HepG2 (cell line): ENCODE measurements around the gene RASA1. TPM values are rescaled to one million over a fixed set of nuclear protein-coding genes. Genes with fewer than 3 reads are reported as not detected.
A peak's percentile ranks its signal among the peaks of the same experiment; 100 is the strongest.

Experiments used
- ATAC-seq: fragments of 200-7000 bp; cut with Tn5 transposase; 3 replicates; pipeline ENCODE4 v1.9.1; 2020; ENCODE audit warnings: mild to moderate bottlenecking, moderate library complexity
- BruUV-seq: library from RNA; stranded (reverse); fragments of 400-500 nt; replicated peaks from 2 replicates; lab custom pipeline; 2021; lab: Mats Ljungman, UMichigan
- CTCF ChIA-PET: fragments of 300-600 bp; formaldehyde crosslinking; extraction: SDS; loops from one replicate; lab custom pipeline; 2021; ENCODE audit warnings: low total read pairs, inconsistent platforms, low intra/inter-chr PET ratio; lab: Yijun Ruan, JAX
- POLR2A ChIA-PET: fragments of 350-600 bp; sonication (Branson Sonifier 250); formaldehyde crosslinking; loops from one replicate; lab custom pipeline; 2020; ENCODE audit warnings: antibody characterized with exemption, inconsistent platforms; lab: Yijun Ruan, JAX
- DNase-seq: peaks from one replicate; pipeline ENCODE4 v3.0.0-alpha.2; 2015; ENCODE audit warnings: low spot score
- FAIRE-seq: peaks from 3 replicates; lab custom pipeline; 2011; peaks lifted over from hg19 to GRCh38; lab: Jason Lieb, UNC
- H2AFZ ChIP-seq: one replicate; pipeline ENCODE4 v1.6.1; 2011; ENCODE audit warnings: low read length, inconsistent platforms
- H3K27ac ChIP-seq: fragments of 300-600 bp; 3 replicates; pipeline ENCODE4 v1.8.0; 2011; ENCODE audit warnings: mixed run types, mild to moderate bottlenecking, mixed read lengths, low read length, inconsistent platforms; ENCODE audit not compliant: insufficient read depth; ENCODE audit errors: extremely low read length
- H3K27me3 ChIP-seq, 2 experiments: fragments of 200-600 bp in 1 of 2; 2 replicates in 1 of 2; 3 replicates in 1 of 2; pipeline versions ENCODE4 v1.6.0 to v1.8.0; 2011; ENCODE audit warnings: low read length in 2 of 2, mild to moderate bottlenecking in 2 of 2, moderate library complexity in 2 of 2, inconsistent platforms in 1 of 2; ENCODE audit not compliant: insufficient read depth in 2 of 2, control insufficient read depth in 1 of 2
- H3K36me3 ChIP-seq, 2 experiments: fragments of 200-600 bp in 1 of 2; replicated peaks in 1 of 2; 2 replicates in 1 of 2; 3 replicates in 1 of 2; pipeline versions ENCODE4 v1.5.1 to v1.8.0; 2011; ENCODE audit warnings: low read length in 2 of 2, inconsistent platforms in 1 of 2; ENCODE audit not compliant: insufficient read depth in 2 of 2, control insufficient read depth in 1 of 2
- H3K4me1 ChIP-seq: 2 replicates; pipeline ENCODE4 v1.5.1; 2012; ENCODE audit warnings: low read length, inconsistent platforms; ENCODE audit not compliant: insufficient read depth
- H3K4me2 ChIP-seq: 2 replicates; pipeline ENCODE4 v1.6.0; 2011; ENCODE audit warnings: low read depth, low read length, inconsistent platforms
- H3K4me3 ChIP-seq, 3 experiments: fragments of 200-600 bp in 1 of 3; sonication (generic), shearing (Covaris generic) in 1 of 3; replicated peaks in 1 of 3; 2 replicates each; pipeline ENCODE4 v1.5.1; 2011 to 2016; ENCODE audit warnings: low read length in 3 of 3, inconsistent platforms in 2 of 3, low read depth in 2 of 3, mild to moderate bottlenecking in 2 of 3, control low read depth in 1 of 3, mixed read lengths in 1 of 3; ENCODE audit not compliant: insufficient read depth in 1 of 3
- H3K79me2 ChIP-seq: one replicate; pipeline ENCODE4 v1.6.1; 2011; ENCODE audit warnings: low read length, inconsistent platforms; ENCODE audit not compliant: insufficient read depth
- H3K9ac ChIP-seq: 2 replicates; pipeline ENCODE4 v1.6.0; 2011; ENCODE audit warnings: mild to moderate bottlenecking, low read depth, low read length, inconsistent platforms; ENCODE audit not compliant: insufficient read depth
- H3K9me3 ChIP-seq: 2 replicates; pipeline ENCODE4 v1.5.1; 2012; ENCODE audit warnings: mild to moderate bottlenecking, low read length
- H4K20me1 ChIP-seq: 2 replicates; pipeline ENCODE4 v1.6.0; 2011; ENCODE audit warnings: inconsistent platforms, mild to moderate bottlenecking, low read length, moderate library complexity; ENCODE audit not compliant: insufficient read depth
- CEBPB ChIP-seq: IDR thresholded peaks from 2 replicates; pipeline ENCODE4 v1.6.1; 2011; ENCODE audit warnings: low read depth, low read length, improper control_type of control experiment, borderline replicate concordance
- HHEX ChIP-seq: IDR thresholded peaks from 2 replicates; pipeline ENCODE4 v1.6.1; 2016; ENCODE audit warnings: control low read depth
- HOXD1 ChIP-seq: sonication (generic); formaldehyde crosslinking; IDR thresholded peaks from 2 replicates; pipeline ENCODE4 v1.5.0; 2020; ENCODE audit warnings: missing genetic modification reagents
- RBFOX2 ChIP-seq: fragments of 200-400 bp; formaldehyde crosslinking; IDR thresholded peaks from 2 replicates; pipeline ENCODE4 v1.6.1; 2017; ENCODE audit warnings: low read depth, mild to moderate bottlenecking, low read length
- WGBS: methylation state at CpG from one replicate; pipeline ENCODE4 v1.1.6; 2017; ENCODE audit warnings: low lambda C conversion rate; 5-methylcytosine and 5-hydroxymethylcytosine counted together
- in situ Hi-C: cut with HindIII; loops from 2 replicates; pipeline ENCODE4 v1.10.0; 2017; ENCODE audit warnings: low pct_unique_long_range_greater_than_20kb; ENCODE audit not compliant: extremely low pct_ligation_motif_present
- intact Hi-C: fragments of 100-400 bp; cut with micrococcal nuclease; formaldehyde crosslinking; loops from one replicate; pipeline ENCODE4 v1.10.0; 2022; ENCODE audit not compliant: unreplicated experiment
- polyA plus RNA-seq, 8 experiments: library from polyadenylated mRNA; depleted of rRNA in 3 of 8; stranded (reverse) in 7 of 8; unstranded in 1 of 8; fragments of >200 nt; fragmentation: Illumina TruSeq in 4 of 8; extraction: Trizol in 4 of 8; gene quantifications; 2 replicates each; pipeline versions ENCODE4 v1.2.1 to v1.2.3, GENCODE V29; 2011 to 2016; ENCODE audit warnings: low read depth in 4 of 8, missing spikeins in 1 of 8, mixed read lengths in 1 of 8; ENCODE audit not compliant: insufficient read depth in 1 of 8
- total RNA-seq, 5 experiments: library from RNA; depleted of rRNA; stranded (reverse); fragments of >200 nt; fragmentation: Illumina TruSeq; extraction: Trizol; gene quantifications; 2 replicates each; pipeline ENCODE4 v1.2.3, GENCODE V29; 2016; ENCODE audit warnings: low read depth in 1 of 5
- TF ChIP-seq, protein P1 (sequence below): sonication (generic); formaldehyde crosslinking; IDR thresholded peaks from 2 replicates; pipeline ENCODE4 v1.4.0; 2020; ENCODE audit warnings: missing genetic modification reagents, mild to moderate bottlenecking, borderline replicate concordance
- TF ChIP-seq, protein P2 (sequence below): sonication (generic); formaldehyde crosslinking; IDR thresholded peaks from 2 replicates; pipeline ENCODE4 v1.4.0; 2020; ENCODE audit warnings: missing genetic modification reagents, borderline replicate concordance

RASA1 gene
- total and polyA plus RNA-seq, 2 of the 13 experiments (the other 11 are each of a cell fraction or from before 2014, with no cell fraction given) = 19.5 to 20.5 TPM

DNA sequence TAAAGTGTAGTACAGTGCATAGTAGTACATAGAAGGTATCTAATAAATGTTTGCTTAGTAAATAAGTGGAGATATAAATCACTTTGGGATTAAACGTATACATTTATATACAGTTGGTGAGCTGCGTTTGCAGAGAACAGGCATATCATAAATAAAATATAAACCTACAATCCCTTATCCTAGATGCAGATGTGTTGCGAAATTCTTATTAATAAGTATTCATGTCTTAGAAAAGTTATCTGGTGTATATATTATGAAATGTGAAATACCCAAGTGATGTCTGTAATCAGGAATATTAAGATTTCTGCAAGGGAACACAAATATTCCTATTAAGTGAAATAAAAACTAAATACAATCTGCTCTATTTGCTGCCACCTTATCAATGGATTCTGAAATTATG lies 136.2 kb downstream of the RASA1 start:
- DNase-seq (no peak), ATAC-seq (no peak), FAIRE-seq (no peak)
- Histone ChIP-seq H3K79me2 (peaks cover 3% of the 10 kb centered on the region), H3K36me3 (peaks cover 11 to 83% of the 10 kb centered on the region in 2 experiments), H2AFZ (no peak overlapping the region), H3K9ac (no peak overlapping the region), H3K27ac (no peak overlapping the region), H4K20me1 (peaks cover 7% of the 10 kb centered on the region; the same call in 1 of the 2 replicates), H3K4me2 (no peak overlapping the region), H3K27me3 (no peaks in the 10 kb centered on the region), H3K9me3 (no peaks in the 10 kb centered on the region), H3K4me3 (no peak overlapping the region), H3K4me1 (no peaks in the 10 kb centered on the region)
- no TSS peak for BruUV-seq
- in situ Hi-C loops = loop anchor here (25.0 kb wide), 1 partner anchor 1283 kb away; no protein-coding TSS in a partner anchor
- POLR2A ChIA-PET = no interaction called here
- intact Hi-C loops = no loop called here
- CTCF ChIA-PET = no interaction called here
- TF ChIP-seq, protein P1, sequence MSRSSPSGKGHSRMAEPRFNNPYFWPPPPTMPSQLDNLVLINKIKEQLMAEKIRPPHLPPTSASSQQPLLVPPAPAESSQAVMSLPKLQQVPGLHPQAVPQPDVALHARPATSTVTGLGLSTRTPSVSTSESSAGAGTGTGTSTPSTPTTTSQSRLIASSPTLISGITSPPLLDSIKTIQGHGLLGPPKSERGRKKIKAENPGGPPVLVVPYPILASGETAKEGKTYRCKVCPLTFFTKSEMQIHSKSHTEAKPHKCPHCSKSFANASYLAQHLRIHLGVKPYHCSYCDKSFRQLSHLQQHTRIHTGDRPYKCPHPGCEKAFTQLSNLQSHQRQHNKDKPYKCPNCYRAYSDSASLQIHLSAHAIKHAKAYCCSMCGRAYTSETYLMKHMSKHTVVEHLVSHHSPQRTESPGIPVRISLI (CRISPR knock-in tag) = no peak
- no peak for TF ChIP-seq HHEX (CRISPR knock-in tag)
- TF ChIP-seq CEBPB = peak; percentile 46; the same call in 1 of the 2 replicates
- TF ChIP-seq HOXD1 (CRISPR knock-in tag) = no peak
- TF ChIP-seq, protein P2, sequence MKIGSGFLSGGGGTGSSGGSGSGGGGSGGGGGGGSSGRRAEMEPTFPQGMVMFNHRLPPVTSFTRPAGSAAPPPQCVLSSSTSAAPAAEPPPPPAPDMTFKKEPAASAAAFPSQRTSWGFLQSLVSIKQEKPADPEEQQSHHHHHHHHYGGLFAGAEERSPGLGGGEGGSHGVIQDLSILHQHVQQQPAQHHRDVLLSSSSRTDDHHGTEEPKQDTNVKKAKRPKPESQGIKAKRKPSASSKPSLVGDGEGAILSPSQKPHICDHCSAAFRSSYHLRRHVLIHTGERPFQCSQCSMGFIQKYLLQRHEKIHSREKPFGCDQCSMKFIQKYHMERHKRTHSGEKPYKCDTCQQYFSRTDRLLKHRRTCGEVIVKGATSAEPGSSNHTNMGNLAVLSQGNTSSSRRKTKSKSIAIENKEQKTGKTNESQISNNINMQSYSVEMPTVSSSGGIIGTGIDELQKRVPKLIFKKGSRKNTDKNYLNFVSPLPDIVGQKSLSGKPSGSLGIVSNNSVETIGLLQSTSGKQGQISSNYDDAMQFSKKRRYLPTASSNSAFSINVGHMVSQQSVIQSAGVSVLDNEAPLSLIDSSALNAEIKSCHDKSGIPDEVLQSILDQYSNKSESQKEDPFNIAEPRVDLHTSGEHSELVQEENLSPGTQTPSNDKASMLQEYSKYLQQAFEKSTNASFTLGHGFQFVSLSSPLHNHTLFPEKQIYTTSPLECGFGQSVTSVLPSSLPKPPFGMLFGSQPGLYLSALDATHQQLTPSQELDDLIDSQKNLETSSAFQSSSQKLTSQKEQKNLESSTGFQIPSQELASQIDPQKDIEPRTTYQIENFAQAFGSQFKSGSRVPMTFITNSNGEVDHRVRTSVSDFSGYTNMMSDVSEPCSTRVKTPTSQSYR (CRISPR knock-in tag) = no peak
- TF ChIP-seq RBFOX2 = peak; percentile 17; the same call in 1 of the 2 replicates
- 97% methylated on average over 3 of the region's 3 CpGs for WGBS
